ENCODE results near the gene MRPS31. TPM values are rescaled to one million over a fixed set of nuclear protein-coding genes. Genes with fewer than 3 reads are reported as not detected.

Gene MRPS31
- total RNA-seq, 4 donors from 2014 or later, result 13.8 to 25.3 (median 15.8) TPM

GRCh38 chr13:40776232-40776631, 5.2 kb upstream of the MRPS31 start:
- Histone ChIP-seq H3K4me1 (peaks cover 0 to 11% (median 0%) of the 10 kb centered on the region in 3 donors), H3K27me3 (no peaks in the 10 kb centered on the region), H3K36me3 (no peaks in the 10 kb centered on the region), H3K27ac (no peak overlapping the region), H3K4me3 (no peak overlapping the region), H3K9me3 (no peaks in the 10 kb centered on the region)
- 70 to 83% methylated on average over 2 to 7 of the region's 7 CpGs for WGBS, 2 donors (ENCODE audit: low coverage in 1 of 2)
- ATAC-seq, result no peak
- TF ChIP-seq CTCF (IDR thresholded peaks at IDR 0.05), result no peak
- TF ChIP-seq POLR2A (IDR thresholded peaks at IDR 0.05), result no peak
- TF ChIP-seq POLR2AphosphoS5 (IDR thresholded peaks at IDR 0.05), result no peak
- no peak for TF ChIP-seq EP300 (IDR thresholded peaks at IDR 0.05)

- H3K36me3 ChIP-seq, result no peaks in the 10 kb centered on the region
- H3K27ac ChIP-seq, result no peak overlapping the region
- no peaks in the 10 kb centered on the region for H3K9me3 ChIP-seq
- ATAC-seq, result no peak
- H3K27me3 ChIP-seq, result no peaks in the 10 kb centered on the region
- H3K4me1 ChIP-seq, result peaks cover 3 to 11% (median 6%) of the 10 kb centered on the region in 3 donors
- TF ChIP-seq CTCF (IDR thresholded peaks at IDR 0.05) (no peak), POLR2A (IDR thresholded peaks at IDR 0.05) (no peak), EP300 (IDR thresholded peaks at IDR 0.05) (no peak)
- WGBS, 2 donors (ENCODE audit: low coverage in 1 of 2), result 54 to 59% methylated on average over 5 to 6 of the region's 6 CpGs
- no peak overlapping the region for H3K4me3 ChIP-seq
Observed at GRCh38 chr13:40774672-40775071, 3.7 kb upstream of the MRPS31 start.

GRCh38 chr13:40772765-40773473, 1.9 kb upstream of the MRPS31 start:
- H3K27me3 ChIP-seq, result no peaks in the 10 kb centered on the region
- WGBS, 2 donors (ENCODE audit: low coverage in 1 of 2), result 81 to 84% methylated on average over 3 to 6 of the region's 6 CpGs
- TF ChIP-seq POLR2AphosphoS5 (IDR thresholded peaks at IDR 0.05) (no peak), CTCF (IDR thresholded peaks at IDR 0.05) (no peak), POLR2A (IDR thresholded peaks at IDR 0.05) (no peak), EP300 (IDR thresholded peaks at IDR 0.05) (no peak)
- peaks cover 3 to 11% (median 7%) of the 10 kb centered on the region in 3 donors for H3K4me1 ChIP-seq
- no peaks in the 10 kb centered on the region for H3K36me3 ChIP-seq
- no peak overlapping the region for H3K4me3 ChIP-seq
- ATAC-seq, result no peak
- no peak overlapping the region for H3K27ac ChIP-seq
- H3K9me3 ChIP-seq, result no peaks in the 10 kb centered on the region

GRCh38 chr13:40770609-40770933, 419 bp downstream of the MRPS31 start:
- TF ChIP-seq EP300 (IDR thresholded peaks at IDR 0.05) (no peak), CTCF (IDR thresholded peaks at IDR 0.05) (no peak), POLR2A (IDR thresholded peaks at IDR 0.05) (no peak), POLR2AphosphoS5 (IDR thresholded peaks at IDR 0.05) (no peak)
- no peak for ATAC-seq
- H3K27me3 ChIP-seq, result no peaks in the 10 kb centered on the region
- peak overlapping the region; percentile 70 to 88 (median 86) for H3K27ac ChIP-seq
- peak overlapping the region; percentile 80 to 93 for H3K4me3 ChIP-seq
- 0 to 1% methylated on average over 9 of the region's 9 CpGs for WGBS, 2 donors (ENCODE audit: low coverage in 1 of 2)
- peaks cover 0 to 12% of the 10 kb centered on the region in 2 donors for H3K36me3 ChIP-seq
- peaks cover 3 to 9% (median 7%) of the 10 kb centered on the region in 3 donors for H3K4me1 ChIP-seq
- H3K9me3 ChIP-seq, result no peaks in the 10 kb centered on the region

- 68 to 76% methylated on average over 6 of the region's 6 CpGs for WGBS, 2 donors (ENCODE audit: low coverage in 1 of 2)
- TF ChIP-seq EP300 (IDR thresholded peaks at IDR 0.05), result no peak
- no peak for TF ChIP-seq CTCF (IDR thresholded peaks at IDR 0.05)
- no peak for TF ChIP-seq POLR2AphosphoS5 (IDR thresholded peaks at IDR 0.05)
- no peak for ATAC-seq
- peak overlapping the region; percentile 80 to 93 for H3K4me3 ChIP-seq
- H3K36me3 ChIP-seq, result peaks cover 0 to 18% of the 10 kb centered on the region in 2 donors
- no peaks in the 10 kb centered on the region for H3K27me3 ChIP-seq
- H3K27ac ChIP-seq, result peak overlapping the region in 3 of 4 donors; percentile 86 to 88 (median 87)
- H3K4me1 ChIP-seq, result peaks cover 3 to 9% (median 7%) of the 10 kb centered on the region in 3 donors
- no peaks in the 10 kb centered on the region for H3K9me3 ChIP-seq
Observed at GRCh38 chr13:40769970-40770369, 1.0 kb downstream of the MRPS31 start.

Measured in gastroesophageal sphincter (tissue), 4 donors.